Right lung (tissue), 5 donors: ENCODE measurements around the gene DCP1B. TPM values are rescaled to one million over a fixed set of nuclear protein-coding genes. Genes with fewer than 3 reads are reported as not detected.
A peak's percentile ranks its signal among the peaks of the same experiment; 100 is the strongest.

Experiments
- DNase-seq, 2 donors: peaks; one replicate each; pipeline ENCODE4 v3.0.0-alpha.2; 2013
- polyA plus RNA-seq, 5 donors: library from polyadenylated mRNA; unstranded; fragments of 120-200 nt; gene quantifications; one replicate each; pipeline versions ENCODE4 v1.2.1 to v1.2.3, GENCODE V29; 2013; ENCODE audit warnings: inconsistent platforms in 1 of 5, low replicate concordance in 1 of 5; ENCODE audit not compliant: insufficient read length in 5 of 5, insufficient read depth in 1 of 5

The DCP1B gene
- polyA plus RNA-seq, 5 donors = 26.2 to 29.1 (median 28.7) TPM

DNA sequence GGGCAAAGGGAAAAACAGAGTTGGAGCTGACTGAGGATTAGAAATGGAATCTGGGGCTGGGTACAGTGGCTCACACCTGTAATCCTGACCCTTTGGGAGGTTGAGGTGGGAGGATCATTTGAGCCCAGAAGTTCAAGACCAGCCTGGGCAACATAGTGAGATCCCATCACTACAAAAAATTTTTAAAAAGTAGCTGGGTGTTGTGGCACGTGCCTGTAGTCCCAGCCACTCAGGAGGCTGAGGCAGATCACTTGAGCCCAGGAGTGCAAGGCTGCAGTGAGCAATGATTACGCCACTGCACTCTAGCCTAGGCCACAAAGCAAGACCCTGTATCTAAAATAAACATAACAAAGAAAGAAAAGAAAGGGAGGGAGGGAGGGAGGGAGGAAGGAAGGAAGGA lies 14.9 kb upstream of the DCP1B start:
- no peak for DNase-seq

DNA sequence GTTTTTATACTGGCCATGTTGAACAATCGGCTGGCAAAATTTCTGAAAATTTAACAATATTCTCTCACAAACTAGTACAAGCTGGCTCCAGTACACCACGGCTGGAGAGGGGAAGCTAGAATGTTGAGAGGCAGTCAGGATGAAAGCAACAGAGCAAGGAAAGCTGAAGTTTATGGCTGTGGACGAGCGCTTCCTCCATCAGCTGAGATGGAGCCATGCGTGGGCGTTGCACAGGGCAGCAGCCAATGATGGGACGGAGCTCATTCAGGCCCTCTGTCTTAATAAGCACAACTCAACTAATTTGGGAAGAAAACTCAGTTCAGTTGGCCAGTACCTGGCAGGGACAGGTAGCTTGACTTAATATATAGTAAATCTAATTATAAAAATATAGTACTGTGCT lies 14.1 kb upstream of the DCP1B start:
- no peak for DNase-seq

DNA sequence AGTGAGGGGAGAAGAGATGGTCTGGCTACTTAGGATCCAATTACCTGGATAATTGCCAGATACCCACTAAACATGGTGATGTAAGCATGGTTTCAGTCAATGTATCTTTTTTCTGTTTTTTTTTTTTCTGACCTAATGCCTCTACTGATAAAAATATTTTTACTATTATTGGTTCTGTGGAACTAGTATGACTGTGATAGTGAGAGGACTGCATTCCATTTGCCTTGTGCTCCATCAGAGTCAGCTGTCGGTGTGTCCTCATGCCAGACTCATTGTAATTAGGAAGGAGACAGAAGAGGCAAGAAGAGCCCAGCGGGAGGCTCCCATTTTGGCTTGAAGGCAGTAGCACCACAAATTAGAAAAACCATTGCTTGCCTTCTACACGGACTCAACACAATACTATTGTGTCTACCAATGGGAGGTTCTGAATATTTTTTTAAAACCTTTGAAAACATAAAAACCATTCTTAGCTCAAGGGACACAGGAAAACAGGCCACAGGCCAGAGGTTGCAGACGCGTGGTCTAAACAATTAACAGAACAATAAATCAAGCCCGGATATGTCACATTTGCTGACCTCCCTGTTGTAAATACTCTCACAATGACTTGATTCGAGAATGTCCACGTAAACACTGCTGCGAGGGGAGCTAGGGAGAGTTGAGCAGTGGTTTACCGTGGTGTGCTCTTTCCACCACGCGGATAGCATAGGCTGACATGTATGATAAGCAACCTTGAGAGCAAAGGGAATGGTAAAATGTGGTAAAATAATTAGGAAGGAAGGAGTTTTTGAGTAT lies 13.5 kb upstream of the DCP1B start:
- no peak for DNase-seq

DNA sequence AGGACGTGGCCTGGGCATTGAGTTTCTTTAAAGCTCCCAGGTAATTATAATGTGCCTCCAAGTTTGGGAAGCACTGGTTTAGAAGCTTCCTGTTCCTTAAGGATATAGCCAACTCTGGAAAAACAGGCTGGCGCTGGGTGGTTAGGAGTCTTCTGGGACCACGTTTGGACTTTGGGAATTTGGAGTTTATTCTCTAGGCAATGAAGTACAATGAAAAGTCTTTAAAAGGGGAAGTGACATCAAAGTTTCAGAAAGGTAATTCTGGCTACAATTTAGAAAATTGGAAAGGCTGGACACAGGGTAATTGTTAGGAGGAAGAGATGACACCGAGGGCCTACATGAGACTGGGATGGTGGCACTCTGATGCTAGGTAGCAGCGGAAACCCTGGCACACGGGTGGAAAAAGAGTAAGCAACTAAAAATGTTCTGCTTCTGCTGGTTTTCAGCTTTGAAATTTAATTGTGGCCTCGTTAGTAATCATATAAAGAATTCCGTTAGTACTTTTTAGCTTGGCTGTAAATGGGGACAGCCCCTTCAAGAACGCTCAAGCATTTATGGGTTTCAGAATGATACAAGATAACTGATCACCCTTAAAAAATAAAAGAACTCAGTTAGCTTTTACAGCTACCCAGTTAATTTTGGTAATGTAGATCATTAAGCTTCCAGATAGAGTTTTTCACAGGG lies 12.7 kb upstream of the DCP1B start:
- no peak for DNase-seq

DNA sequence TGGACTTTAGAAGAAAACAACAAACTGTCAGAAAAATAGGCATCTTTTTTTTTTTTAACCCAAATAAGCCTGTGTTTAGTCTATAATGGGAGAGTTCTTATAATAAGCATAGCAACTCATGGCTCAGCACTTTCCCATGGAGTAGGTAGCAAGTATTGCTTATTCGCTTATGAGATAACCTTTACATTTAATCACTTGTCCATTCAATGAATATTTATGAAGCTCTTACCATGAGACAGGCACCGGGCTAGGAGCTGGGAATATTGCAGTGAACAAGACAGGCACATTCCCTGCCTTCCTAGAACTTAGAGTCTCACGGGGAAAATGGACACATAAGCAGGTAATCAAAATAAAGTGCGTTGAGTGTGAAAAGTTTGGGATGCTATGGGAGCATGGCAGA lies 10.0 kb upstream of the DCP1B start:
- DNase-seq = no peak

DNA sequence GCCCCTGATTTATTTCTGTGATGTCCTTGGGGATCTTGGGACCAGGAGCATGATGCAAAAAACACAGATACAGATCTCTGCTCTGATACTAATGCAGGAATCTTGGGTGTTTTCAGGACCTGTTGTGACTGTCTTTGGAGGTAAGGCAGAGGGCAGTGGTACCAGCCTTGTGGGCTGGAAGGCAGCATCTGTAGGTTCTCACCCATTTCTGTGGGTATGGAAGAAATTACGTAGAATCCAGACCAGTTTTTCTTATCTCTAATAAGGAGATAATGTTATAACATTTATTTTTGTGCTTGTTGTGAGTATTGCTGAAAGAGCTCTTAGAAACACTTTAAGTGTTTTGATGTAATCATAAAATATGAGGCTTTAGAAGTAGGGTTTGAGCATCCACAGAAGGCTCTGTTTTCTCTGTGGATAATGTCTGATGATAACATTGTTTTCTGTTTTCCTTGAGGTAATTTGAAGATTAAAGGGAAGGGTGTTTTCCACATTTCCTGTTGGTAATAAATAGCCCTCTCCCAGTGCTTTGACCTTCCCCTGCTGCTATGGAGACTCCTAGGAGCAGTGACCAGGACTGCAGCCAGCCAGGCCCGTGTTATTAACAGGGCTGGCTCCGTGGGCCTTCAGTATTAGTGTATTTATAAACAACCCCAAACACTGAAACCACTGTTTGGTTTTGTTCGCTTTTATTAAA lies 9.4 kb upstream of the DCP1B start:
- DNase-seq = peak in 1 of 2 donors; percentile 59

DNA sequence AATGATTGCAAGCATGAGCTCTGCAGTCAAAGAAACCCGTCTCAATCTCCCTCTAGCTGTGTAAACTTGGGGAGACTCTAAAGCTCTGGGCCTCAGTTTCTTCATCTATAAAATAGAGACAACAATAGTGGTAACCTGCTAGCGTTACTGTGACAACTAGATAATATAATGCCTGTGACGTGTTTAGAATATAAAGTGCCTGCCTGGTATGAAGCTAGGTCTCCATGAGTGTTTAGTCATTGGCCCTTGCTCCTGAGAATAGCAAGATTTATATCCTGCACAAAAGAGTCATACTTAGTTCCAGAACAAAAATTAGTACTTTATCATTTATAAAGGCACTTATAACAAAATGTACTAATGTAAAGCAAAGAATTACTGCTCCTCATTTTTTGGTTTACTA lies 8.8 kb upstream of the DCP1B start:
- DNase-seq = no peak

DNA sequence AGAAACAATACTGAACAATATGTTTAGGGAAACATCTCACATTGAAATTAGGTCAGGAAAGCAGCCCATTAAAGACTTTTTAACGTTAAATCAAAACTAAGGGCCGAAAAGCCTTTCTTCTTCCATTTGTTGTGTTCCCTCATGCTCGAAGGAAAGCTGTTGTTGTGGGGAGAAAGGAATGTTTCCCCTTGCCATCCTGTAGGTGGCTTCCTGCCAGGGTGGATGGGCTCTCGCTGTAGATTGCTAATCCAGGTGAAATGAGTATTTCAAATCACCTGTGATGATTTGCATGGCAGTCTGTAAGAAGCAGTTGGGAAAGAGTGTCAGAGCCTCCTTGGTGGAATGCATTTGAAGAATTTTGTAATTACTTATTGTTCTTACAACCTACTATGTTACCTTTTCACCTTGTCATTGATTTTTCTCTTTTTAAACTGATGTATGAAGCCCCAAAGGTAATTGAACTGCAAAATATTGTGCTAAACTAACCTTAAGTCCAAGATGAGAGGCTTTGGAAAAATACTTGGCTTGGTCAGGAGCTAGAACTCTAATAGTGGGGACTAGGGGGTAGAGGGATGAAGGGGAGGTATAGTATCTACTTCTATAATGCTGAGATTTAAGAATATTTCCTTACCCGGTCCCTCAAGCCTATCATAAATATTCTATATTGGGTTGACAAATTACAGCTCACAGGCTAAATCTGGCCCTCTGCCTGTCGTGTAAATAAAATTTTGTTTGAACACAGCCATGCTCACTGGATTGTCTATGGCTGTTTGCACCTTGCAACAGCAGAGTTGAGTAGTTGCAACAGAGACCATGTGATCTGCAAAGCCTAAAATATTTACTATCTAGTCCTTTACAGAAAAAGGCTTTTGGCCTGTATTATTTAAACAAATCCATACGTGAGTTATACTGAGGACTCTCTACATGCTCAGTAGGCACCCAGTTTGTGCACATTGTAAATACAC lies 7.7 kb upstream of the DCP1B start:
- DNase-seq = no peak

DNA sequence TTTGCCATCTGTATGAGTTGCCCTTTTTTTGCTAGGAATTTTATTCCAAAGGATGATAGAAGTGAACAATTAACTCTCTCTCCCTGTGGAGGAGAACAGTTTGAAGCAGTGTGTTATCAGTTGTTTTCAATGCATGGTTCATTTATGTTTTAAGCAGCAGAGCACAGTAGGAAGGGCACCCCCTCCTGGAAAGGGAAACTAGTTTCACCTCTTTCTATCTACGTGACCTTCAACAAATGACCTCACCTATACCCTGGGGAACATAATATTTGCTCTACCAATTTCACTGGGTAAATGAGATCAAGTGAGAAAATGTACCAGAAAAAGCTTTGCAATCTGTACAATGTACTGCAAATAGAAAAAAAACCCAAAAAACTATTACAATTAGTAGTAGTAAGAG lies 5.4 kb upstream of the DCP1B start:
- DNase-seq = no peak

DNA sequence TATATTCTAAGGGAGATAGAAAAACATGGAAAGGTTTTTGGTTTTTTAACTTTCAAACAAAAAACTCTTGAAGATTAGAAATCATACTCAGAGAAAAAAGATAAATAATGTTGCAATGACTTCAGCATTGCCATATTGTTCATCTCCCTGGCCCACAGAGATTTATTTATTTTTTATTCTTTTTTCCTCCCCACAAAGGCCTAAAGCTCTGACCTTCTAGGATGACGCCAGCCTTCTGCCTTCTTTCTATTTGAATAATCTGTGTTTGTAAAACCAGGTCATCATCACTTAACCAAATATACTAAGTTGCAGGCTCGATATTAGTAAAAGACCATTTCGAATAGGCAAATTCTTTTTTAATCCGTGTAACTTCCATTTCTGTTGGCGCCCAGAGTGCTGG lies 4.4 kb upstream of the DCP1B start:
- no peak for DNase-seq

DNA sequence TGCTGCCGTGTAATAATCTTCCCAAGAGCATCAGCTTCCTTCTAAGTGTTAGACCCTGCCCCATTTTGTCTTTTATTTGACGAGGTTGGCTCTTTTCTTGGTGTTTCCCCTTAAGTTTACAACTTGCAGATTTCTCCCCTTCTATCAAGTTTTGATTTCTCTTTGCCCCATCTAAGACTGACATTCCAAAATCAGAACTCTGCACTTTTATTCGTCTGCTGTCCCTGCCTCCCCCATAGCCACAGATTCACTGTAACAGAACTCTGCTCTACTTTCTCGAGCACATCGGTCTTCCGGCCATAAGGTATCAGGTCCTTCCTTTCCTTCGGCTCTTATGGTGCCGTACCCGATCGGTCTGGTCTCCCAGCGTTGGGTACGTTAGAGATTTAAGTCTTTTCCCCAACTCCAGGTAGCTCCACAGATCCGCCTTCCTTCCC lies 563 bp downstream of the DCP1B start:
- DNase-seq = no peak

DNA sequence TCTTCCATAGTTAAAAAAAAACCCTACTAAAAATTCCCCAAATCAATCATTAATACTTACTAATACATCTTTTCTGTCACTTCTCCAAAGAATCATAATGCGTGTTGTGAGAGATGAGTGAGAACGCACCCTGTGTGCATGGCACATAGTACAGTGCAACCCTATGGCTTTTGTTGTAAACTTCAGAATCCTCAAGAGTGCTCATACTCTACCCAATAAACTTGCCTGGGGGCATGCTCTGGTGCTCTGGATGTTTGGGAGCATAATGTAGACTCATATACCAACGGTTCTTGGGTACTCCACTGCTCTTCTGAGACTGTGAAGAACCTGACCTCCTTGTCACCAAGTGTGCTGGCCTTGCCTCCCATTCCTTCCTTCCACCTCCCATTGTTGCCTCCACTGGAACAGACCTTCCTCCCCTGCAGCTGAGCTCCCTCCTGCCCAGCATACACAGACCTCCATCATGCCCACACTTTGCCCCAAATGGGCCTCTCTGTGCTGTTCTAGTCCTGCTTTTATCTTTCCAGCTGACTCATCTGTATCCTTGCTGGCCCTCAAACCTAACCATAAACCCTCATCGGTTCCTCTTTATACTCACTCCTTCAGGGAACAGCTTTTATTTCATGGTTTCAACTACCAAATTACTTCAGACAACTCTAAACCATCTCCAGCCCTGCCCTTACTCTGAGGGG lies 8.9 kb downstream of the DCP1B start:
- DNase-seq = no peak

DNA sequence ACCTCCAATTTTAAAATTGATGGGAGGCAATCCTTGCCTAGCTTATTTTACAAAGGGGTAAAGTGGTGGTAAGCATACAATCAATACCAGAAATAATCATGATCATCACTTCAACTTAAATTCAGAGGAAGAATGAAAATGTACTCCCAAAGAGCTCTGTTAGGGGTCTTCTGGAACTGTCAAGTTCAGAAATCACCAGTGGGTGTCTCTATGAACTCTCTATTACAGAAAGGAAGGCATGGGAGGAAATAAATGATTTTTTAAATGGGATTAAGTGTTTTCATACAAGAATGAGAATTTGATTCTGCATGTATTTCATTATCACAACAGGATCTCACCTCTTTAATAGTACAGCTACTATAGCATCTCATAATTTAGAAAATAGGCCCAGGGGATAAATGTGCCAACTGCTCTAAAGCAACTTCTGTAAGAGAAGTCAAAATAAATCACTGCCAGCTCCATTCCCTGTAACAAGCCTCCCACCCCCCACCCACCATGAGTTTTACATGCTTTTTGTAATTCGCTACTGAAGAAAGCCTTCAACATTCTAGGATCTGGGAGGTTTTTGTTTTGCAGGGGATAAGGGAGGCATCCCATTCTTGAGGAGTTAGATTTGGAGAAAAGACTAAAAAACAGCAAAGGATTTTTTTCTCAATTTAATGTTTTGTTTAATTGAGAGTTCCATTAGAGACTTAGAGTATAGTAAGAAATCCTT lies 9.7 kb downstream of the DCP1B start:
- no peak for DNase-seq

DNA sequence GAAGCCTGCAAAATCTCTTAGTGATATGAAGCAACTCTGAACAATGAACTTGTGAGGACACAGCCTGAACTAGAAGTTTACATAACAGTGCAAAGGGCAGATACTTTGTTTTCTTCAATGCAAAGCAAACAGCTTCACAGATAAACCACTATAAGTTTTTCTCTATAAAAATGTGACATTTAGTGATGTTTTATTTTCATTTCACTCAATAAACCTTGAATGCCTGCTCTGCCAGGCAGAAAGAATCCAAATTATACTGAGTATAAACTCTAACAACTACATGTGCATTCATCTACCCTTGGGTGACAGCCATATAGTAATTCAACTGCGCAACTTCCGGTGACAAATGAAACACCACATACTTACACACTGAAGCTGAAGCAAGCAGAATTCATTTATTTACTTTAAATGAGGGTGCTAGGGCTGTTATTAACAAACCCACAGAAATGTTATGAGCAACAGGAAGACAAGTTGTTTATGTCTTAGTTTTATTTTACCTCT lies 10.3 kb downstream of the DCP1B start:
- DNase-seq = peak; percentile 81 to 89

DNA sequence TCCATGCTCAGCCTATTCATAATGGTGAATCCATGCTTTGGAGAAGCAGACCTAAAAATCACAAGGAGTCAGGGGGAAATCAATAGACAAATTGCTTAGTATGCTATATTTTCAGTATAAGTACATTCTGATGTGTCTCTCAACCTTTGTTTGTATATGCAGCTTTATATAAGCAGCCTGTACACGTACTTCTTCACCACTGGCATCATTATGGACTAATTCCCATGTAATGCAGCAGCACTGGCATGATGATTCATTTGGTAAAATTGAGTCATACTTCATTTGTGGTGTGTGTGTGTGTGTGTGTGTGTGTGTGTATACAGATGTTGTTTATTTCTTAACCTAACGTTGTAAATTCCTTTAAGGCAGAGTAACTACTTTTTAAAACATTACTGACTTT lies 10.9 kb downstream of the DCP1B start:
- peak in 1 of 2 donors; percentile 12 for DNase-seq

DNA sequence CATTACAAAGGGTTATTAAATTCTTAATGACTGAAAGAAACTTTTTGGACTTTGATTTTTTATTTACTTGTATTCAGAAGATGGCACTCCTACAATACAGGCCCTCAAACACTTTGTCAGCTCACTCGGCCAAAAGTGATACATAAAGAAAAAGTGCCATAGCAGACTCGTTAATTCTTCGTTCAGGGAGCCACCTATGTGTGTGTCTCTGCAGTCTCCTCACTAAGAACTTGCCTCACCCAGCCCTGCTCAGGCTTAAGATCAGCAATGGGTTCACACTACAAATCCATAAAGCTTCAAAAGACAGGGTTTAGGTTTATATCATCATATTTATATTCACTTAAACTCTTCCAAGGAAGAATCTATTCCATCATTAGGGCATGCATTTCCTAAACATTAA lies 11.5 kb downstream of the DCP1B start:
- DNase-seq = no peak

DNA sequence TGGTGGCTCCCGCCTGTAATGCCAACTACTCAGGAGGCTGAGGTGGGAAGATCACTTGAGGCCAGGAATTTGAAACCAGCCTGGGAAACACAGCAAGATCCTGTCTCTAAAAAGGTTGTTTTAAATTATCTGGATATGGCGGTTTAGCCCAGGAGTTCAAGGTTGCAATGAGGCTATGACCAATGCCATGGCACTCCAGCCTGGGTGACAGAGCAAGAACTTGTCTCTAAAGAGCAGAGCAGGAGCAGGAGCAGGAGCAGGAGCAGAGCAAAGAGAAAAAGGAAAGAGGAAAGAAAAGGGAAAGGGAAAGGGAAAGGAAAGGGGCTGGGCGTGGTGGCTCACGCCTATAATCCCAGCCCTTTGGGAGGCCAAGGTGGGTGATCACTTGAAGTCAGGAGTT lies 15.1 kb downstream of the DCP1B start:
- no peak for DNase-seq

DNA sequence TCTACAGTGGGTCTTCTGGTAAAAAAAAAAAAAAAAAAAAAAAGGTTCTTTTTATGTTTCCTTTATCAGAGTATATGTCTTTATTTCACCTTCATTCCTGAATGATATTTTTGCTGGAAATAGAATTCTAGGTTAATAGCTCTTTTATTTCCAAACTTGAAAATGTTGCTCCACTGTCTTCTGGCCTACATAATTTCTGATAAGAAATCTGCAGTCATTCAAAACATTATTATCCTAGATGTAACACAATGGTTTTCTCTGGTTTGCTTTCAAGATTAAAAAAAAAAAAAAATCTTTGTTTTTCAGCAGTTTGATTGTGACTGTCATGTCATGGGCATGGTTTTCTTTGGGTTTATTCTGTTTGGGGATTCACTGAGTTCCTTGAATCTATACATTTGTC lies 19.5 kb downstream of the DCP1B start:
- DNase-seq = no peak

DNA sequence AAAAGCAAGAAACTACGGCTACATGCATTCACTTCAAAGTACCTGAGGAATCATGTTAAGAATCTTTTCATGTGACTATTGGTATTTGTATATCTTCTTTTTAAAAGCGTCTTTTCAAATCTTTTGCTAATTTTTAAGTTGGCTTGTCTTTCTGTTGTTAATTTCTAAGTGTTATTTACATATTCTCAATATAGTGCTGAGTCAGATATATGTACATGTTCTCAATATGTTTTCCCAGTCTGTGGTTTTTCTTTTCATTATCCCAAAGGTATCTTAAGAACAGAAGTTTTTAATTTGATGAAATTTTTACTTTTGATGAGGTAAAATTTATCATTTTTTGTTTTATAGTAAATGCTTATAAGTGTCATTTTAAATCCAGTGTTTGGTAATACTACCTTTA lies 24.0 kb downstream of the DCP1B start:
- DNase-seq = no peak
